Activated CD4-positive, alpha-beta T cell treated with anti-CD3 and anti-CD28 coated beads, Interleukin-2, amount 10 ng/mL, durations not matched to agents 7 days and 5 days (primary cell): ENCODE results near the gene CREB3L1. TPM values are rescaled to one million over a fixed set of nuclear protein-coding genes. Genes with fewer than 3 reads are reported as not detected.

Experiments used
- CTCF ChIA-PET: fragments of 350-600 bp; sonication (Branson Sonifier 250); formaldehyde crosslinking; loops from one replicate; lab custom pipeline; 2021; ENCODE audit warnings: antibody characterized with exemption; lab: Charles Lee
- POLR2A ChIA-PET: fragments of 350-600 bp; sonication (Branson Sonifier 250); formaldehyde crosslinking; loops from one replicate; lab custom pipeline; 2021; ENCODE audit warnings: antibody characterized with exemption; lab: Charles Lee
- DNase-seq: peaks from one replicate; pipeline ENCODE4 v3.0.0-alpha.2; 2020
- H3K27ac Mint-ChIP-seq: one replicate; pipeline ENCODE4 v1.8.0; 2021; ENCODE audit warnings: mild to moderate bottlenecking, moderate library complexity, mixed read lengths
- H3K27me3 Mint-ChIP-seq: one replicate; pipeline ENCODE4 v1.8.0; 2021; ENCODE audit warnings: mixed read lengths
- H3K36me3 Mint-ChIP-seq: one replicate; pipeline ENCODE4 v1.8.0; 2021; ENCODE audit warnings: low read depth, mixed read lengths
- H3K4me1 Mint-ChIP-seq: one replicate; pipeline ENCODE4 v1.8.0; 2021; ENCODE audit warnings: mixed read lengths
- H3K4me3 Mint-ChIP-seq: one replicate; pipeline ENCODE4 v1.8.0; 2021; ENCODE audit warnings: mild to moderate bottlenecking, moderate library complexity, mixed read lengths
- H3K9me3 Mint-ChIP-seq: one replicate; pipeline ENCODE4 v1.8.0; 2021; ENCODE audit warnings: mixed read lengths
- total RNA-seq, 2 experiments: library from RNA; stranded (reverse); gene quantifications; one replicate each; pipeline ENCODE4 v1.2.3, GENCODE V29; 2021

The CREB3L1 gene
- total RNA-seq = not detected

GRCh38 chr11:46277622-46278386 lies at the start of gene CREB3L1:
Gene CREB3L1 (plus strand): TSS chr11:46277662. CDS start chr11:46278112, 450 bp downstream.
- Mint-ChIP-seq H3K4me1 (peaks cover 6% of the 10 kb centered on the region), H3K36me3 (no peaks in the 10 kb centered on the region), H3K27me3 (peaks cover 59% of the 10 kb centered on the region), H3K9me3 (no peaks in the 10 kb centered on the region), H3K27ac (no peak within 1 kb of the TSS), H3K4me3 (no peak within 1 kb of the TSS)
- CTCF ChIA-PET = interaction anchor here (1.1 to 1.9 kb wide), 4 partner anchors 9 to 53 kb away, joined by 3 to 4 read pairs (median 3); no protein-coding TSS in a partner anchor
- DNase-seq = no peak
- POLR2A ChIA-PET = no interaction called here

DNA sequence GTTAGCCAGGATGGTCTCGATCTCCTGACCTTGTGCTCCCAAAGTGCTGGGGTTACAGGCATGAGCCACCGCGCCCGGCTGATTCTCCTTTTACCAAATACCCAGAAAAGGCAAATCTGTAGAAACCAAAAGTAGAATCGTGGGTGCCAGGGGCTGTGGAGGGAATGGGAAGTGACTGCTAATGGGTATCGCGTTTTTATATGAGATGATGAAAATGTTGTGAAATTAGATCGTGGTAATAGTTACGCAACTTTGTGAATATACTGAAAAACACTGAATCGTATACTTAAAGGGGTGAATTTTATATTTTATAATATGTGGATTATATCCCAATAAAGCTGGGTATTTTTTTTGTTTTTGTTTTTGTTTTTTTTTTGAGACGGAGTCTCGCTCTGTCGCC lies 48.2 kb upstream of the CREB3L1 start:
- CTCF ChIA-PET = no interaction called here
- POLR2A ChIA-PET = no interaction called here
- H3K27me3 Mint-ChIP-seq = peaks cover 34% of the 10 kb centered on the region

GRCh38 chr11:46234311-46234710 lies 43.2 kb upstream of the CREB3L1 start:
- POLR2A ChIA-PET = no interaction called here
- CTCF ChIA-PET = no interaction called here
- no peak for DNase-seq
- H3K27me3 Mint-ChIP-seq = peaks cover 47% of the 10 kb centered on the region
- H3K36me3 Mint-ChIP-seq = no peaks in the 10 kb centered on the region
- H3K4me3 Mint-ChIP-seq = no peak overlapping the region
- H3K27ac Mint-ChIP-seq = no peak overlapping the region
- peaks cover 23% of the 10 kb centered on the region for H3K4me1 Mint-ChIP-seq
- H3K9me3 Mint-ChIP-seq = no peaks in the 10 kb centered on the region

More for the DNA sequence above, 48.2 kb upstream of the CREB3L1 start:
- no peaks in the 10 kb centered on the region for H3K4me1 Mint-ChIP-seq
- H3K4me3 Mint-ChIP-seq = no peak overlapping the region
- no peaks in the 10 kb centered on the region for H3K36me3 Mint-ChIP-seq
- H3K9me3 Mint-ChIP-seq = no peaks in the 10 kb centered on the region
- no peak overlapping the region for H3K27ac Mint-ChIP-seq
- DNase-seq = no peak

GRCh38 chr11:46235777-46236688 lies 41.4 kb upstream of the CREB3L1 start:
- H3K27ac Mint-ChIP-seq = no peak overlapping the region
- no peaks in the 10 kb centered on the region for H3K9me3 Mint-ChIP-seq
- no peak for DNase-seq
- CTCF ChIA-PET = no interaction called here
- peaks cover 48% of the 10 kb centered on the region for H3K27me3 Mint-ChIP-seq
- H3K4me1 Mint-ChIP-seq = peaks cover 30% of the 10 kb centered on the region
- POLR2A ChIA-PET = no interaction called here
- H3K4me3 Mint-ChIP-seq = no peak overlapping the region
- H3K36me3 Mint-ChIP-seq = no peaks in the 10 kb centered on the region

DNA sequence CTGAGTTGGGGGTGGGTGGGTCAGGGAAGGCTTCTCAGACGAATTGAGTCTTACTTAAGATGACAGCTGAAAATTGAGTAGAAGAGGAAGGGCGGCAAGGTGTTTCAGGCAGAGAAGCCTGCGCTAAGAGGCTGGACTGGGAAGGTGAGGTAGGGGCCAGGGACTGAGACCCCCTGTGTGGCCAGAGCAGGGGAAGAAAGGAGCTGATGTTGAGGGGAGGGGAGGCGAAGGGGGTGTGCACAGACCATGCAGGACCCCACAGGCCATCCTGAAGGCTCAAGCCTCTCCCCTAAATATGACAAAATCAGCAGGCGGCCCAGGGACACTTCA lies 40.6 kb upstream of the CREB3L1 start:
- Mint-ChIP-seq H3K4me1 (peaks cover 32% of the 10 kb centered on the region), H3K27ac (peak overlapping the region; percentile 86), H3K27me3 (peaks cover 48% of the 10 kb centered on the region), H3K9me3 (no peaks in the 10 kb centered on the region), H3K4me3 (peak overlapping the region; percentile 74), H3K36me3 (no peaks in the 10 kb centered on the region)
- ChIA-PET CTCF (interaction anchor here (1.2 to 1.3 kb wide), 2 partner anchors 19 to 109 kb away, joined by 3 to 4 read pairs; no protein-coding TSS in a partner anchor), POLR2A (no interaction called here)
- DNase-seq = no peak

GRCh38 chr11:46237248-46238077 lies 40.0 kb upstream of the CREB3L1 start:
- H3K27ac Mint-ChIP-seq = peak overlapping the region; percentile 86
- peak overlapping the region; percentile 74 for H3K4me3 Mint-ChIP-seq
- CTCF ChIA-PET = interaction anchor here (1.0 to 3.4 kb wide), 10 partner anchors 19 to 108 kb away, joined by 3 to 27 read pairs (median 4); no protein-coding TSS in a partner anchor
- peaks cover 48% of the 10 kb centered on the region for H3K27me3 Mint-ChIP-seq
- H3K9me3 Mint-ChIP-seq = no peaks in the 10 kb centered on the region
- peaks cover 34% of the 10 kb centered on the region for H3K4me1 Mint-ChIP-seq
- no peaks in the 10 kb centered on the region for H3K36me3 Mint-ChIP-seq
- peak; percentile 46 for DNase-seq
- POLR2A ChIA-PET = no interaction called here

DNA sequence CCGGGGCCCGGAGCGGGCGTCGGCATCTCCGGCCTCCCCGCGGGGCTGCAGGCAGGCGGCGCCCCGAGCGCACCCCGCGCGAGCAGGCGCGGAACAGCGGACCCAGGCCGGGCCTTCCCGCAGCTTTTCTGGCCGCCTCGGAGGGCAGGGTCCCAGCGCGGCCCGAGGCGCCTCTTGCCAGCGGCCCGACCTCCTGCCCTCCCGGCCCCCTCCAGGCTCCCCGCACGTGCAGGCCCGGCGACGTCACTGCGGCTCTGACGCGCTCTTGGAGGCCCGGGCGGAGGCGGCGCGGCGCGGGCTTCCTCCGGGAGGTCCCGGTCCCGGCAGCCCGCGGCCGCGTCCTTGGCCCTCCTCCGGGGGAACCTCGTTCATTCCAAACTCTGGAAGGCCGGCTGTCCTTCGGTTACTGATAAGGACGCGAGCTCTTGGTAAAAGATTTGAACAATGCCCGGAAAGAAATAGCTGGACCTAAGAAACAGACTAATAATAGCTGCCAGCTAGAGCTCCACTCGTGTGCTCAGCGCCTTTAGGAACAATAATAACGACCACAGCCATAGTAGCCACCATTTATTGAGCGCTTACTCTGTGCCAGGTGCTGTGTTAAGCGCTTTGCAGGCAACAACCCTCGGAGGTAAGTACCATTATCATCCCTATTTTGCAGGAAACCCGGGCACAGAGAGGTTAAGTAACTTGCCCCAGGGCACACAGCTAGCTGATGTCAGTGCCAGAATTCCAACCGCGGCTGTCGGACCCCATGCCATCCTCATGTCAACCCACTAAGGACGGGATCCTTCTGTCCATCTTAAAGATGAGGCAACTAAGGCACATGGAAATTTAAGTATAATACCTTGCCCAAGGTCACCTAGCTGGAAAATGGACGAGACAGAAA lies 39.1 kb upstream of the CREB3L1 start:
- peak overlapping the region; percentile 60 for H3K4me3 Mint-ChIP-seq
- ChIA-PET POLR2A (interaction anchor here (0.6 kb wide), 1 partner anchor 321 kb away, joined by 4 read pairs; the partner anchor contains the start of gene PEX16), CTCF (interaction anchor here (0.6 to 3.4 kb wide), 21 partner anchors 20 to 153 kb away, joined by 3 to 27 read pairs (median 3); partner anchors contain the start of gene CHRM4)
- H3K27ac Mint-ChIP-seq = peak overlapping the region; percentile 22
- H3K36me3 Mint-ChIP-seq = no peaks in the 10 kb centered on the region
- peaks cover 43% of the 10 kb centered on the region for H3K4me1 Mint-ChIP-seq
- DNase-seq = peak; percentile 49
- H3K27me3 Mint-ChIP-seq = peaks cover 41% of the 10 kb centered on the region
- no peaks in the 10 kb centered on the region for H3K9me3 Mint-ChIP-seq

- no peaks in the 10 kb centered on the region for H3K36me3 Mint-ChIP-seq
- H3K4me1 Mint-ChIP-seq = peaks cover 49% of the 10 kb centered on the region
- no peaks in the 10 kb centered on the region for H3K9me3 Mint-ChIP-seq
- no peak overlapping the region for H3K27ac Mint-ChIP-seq
- CTCF ChIA-PET = interaction anchor here (0.6 to 3.4 kb wide), 30 partner anchors 11 to 355 kb away, joined by 3 to 27 read pairs (median 4); partner anchors contain the start of genes AMBRA1, CHRM4 and DGKZ
- DNase-seq = peak; percentile 78
- peaks cover 39% of the 10 kb centered on the region for H3K27me3 Mint-ChIP-seq
- POLR2A ChIA-PET = interaction anchor here (0.6 kb wide), 1 partner anchor 321 kb away, joined by 4 read pairs; the partner anchor contains the start of gene PEX16
- H3K4me3 Mint-ChIP-seq = peak overlapping the region; percentile 60
These were observed 38.3 kb upstream of the CREB3L1 start for GRCh38 chr11:46238967-46239800.

DNA sequence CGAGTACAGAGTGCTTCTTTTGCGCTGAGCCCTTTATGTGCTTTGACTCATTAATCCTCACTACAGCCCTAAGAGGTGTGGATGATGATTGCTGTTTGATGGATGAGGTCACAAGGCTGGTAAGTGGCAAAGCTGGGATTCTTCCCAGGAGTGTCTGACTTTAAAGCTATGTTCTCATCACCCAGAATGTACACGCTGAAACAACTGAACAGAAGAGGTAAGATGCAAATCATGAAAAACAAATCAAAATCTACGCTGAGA lies 37.7 kb upstream of the CREB3L1 start:
- H3K9me3 Mint-ChIP-seq = no peaks in the 10 kb centered on the region
- H3K4me3 Mint-ChIP-seq = no peak overlapping the region
- H3K27ac Mint-ChIP-seq = no peak overlapping the region
- no peaks in the 10 kb centered on the region for H3K36me3 Mint-ChIP-seq
- peaks cover 34% of the 10 kb centered on the region for H3K27me3 Mint-ChIP-seq
- POLR2A ChIA-PET = no interaction called here
- CTCF ChIA-PET = interaction anchor here (0.6 to 3.4 kb wide), 24 partner anchors 11 to 354 kb away, joined by 3 to 27 read pairs (median 4); partner anchors contain the start of genes AMBRA1 and DGKZ
- DNase-seq = no peak
- H3K4me1 Mint-ChIP-seq = peaks cover 50% of the 10 kb centered on the region

DNA sequence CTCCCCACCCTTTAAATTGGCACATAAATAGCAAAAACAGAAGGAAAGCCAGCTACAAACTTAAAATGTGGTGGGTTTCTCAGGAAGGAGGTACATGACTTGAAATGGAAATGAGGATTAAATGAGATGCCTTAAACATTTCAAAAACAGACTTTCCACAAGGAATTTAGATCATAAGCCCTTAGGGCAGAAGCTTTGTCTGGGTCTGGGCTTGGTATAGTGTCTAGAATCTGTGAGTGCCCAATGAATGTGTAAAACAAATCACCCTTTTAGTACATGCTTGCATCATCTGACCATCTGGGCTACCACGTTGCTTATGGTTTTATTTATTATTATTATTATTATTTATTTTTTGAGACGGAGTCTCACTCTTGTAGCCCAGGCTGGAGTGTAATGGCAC lies 37.1 kb upstream of the CREB3L1 start:
- H3K9me3 Mint-ChIP-seq = no peaks in the 10 kb centered on the region
- H3K4me3 Mint-ChIP-seq = no peak overlapping the region
- peaks cover 50% of the 10 kb centered on the region for H3K4me1 Mint-ChIP-seq
- DNase-seq = no peak
- POLR2A ChIA-PET = no interaction called here
- CTCF ChIA-PET = interaction anchor here (0.6 to 3.4 kb wide), 12 partner anchors 10 to 341 kb away, joined by 3 to 27 read pairs (median 4); partner anchors contain the start of gene DGKZ
- H3K36me3 Mint-ChIP-seq = no peaks in the 10 kb centered on the region
- H3K27me3 Mint-ChIP-seq = peaks cover 29% of the 10 kb centered on the region
- H3K27ac Mint-ChIP-seq = no peak overlapping the region

DNA sequence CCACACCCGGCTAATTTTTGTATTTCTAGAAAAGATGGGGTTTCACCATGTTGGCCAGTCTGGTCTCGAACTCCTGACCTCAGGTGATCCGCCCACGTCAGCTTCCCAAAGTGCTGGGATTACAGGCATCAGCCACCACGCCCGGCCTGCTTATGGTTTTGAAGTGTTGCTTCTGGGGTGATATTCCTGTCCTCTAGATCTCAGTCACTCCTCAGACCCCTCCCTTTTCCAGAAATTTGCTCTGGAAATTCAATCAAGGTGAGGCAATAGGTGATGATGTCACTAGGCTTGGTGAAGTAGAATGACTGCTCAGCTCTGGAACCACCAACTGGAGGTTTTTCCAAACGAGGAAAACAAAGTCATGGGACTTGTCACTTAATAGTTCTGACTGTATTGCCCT lies 36.6 kb upstream of the CREB3L1 start:
- CTCF ChIA-PET = interaction anchor here (0.6 to 1.5 kb wide), 7 partner anchors 24 to 341 kb away, joined by 3 to 5 read pairs (median 3); no protein-coding TSS in a partner anchor
- no peak for DNase-seq
- H3K36me3 Mint-ChIP-seq = no peaks in the 10 kb centered on the region
- no peak overlapping the region for H3K27ac Mint-ChIP-seq
- H3K4me1 Mint-ChIP-seq = peaks cover 50% of the 10 kb centered on the region
- H3K27me3 Mint-ChIP-seq = peaks cover 25% of the 10 kb centered on the region
- POLR2A ChIA-PET = no interaction called here
- H3K9me3 Mint-ChIP-seq = no peaks in the 10 kb centered on the region
- no peak overlapping the region for H3K4me3 Mint-ChIP-seq
